Measurements from ENCODE around the gene ATG101.

ATG101 gene

DNA sequence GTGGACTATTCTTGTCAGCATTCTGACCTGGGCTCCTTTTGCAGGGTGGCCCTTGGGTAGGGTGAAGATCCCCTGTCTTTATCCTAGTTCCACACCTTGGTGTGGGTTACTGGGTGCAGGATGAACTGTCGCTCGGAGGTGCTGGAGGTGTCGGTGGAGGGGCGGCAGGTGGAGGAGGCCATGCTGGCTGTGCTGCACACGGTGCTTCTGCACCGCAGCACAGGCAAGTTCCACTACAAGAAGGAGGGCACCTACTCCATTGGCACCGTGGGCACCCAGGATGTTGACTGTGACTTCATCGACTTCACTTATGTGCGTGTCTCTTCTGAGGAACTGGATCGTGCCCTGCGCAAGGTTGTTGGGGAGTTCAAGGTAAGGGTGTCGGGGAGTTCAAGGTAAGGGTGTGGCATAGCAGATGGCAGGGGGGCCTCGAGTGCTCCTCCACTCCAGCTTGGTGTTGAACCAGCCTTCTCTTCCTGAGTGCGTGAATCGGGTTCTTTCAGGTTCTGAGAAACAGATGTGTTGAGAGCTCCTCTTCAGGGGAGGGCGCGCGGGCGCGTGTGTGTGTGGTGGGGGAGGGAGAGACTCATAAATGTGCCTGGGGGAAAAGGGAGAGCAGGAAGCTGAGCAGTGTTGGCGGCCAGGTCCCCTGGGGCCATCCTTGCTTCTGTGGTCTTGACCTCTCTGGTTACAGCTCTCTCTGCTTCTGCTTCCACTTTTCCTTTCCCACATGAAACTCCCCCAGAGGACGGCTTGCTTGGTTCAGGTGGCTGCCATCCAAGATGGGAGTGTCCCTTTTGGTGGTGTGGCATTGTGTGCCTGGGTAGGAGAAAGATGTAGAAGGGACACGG lies 4.0 kb downstream of the ATG101 start:
- H3K4me3 ChIP-seq (ENCODE audit: low read depth, low read length), result no peak overlapping the region
- peak; percentile 78 for DNase-seq (ENCODE audit: low read depth)

GRCh38 chr12:52074971-52075724 lies 5.4 kb downstream of the ATG101 start:
- no peak overlapping the region for H3K4me3 ChIP-seq (ENCODE audit: low read depth, low read length)
- DNase-seq (ENCODE audit: low read depth), result no peak

DNA sequence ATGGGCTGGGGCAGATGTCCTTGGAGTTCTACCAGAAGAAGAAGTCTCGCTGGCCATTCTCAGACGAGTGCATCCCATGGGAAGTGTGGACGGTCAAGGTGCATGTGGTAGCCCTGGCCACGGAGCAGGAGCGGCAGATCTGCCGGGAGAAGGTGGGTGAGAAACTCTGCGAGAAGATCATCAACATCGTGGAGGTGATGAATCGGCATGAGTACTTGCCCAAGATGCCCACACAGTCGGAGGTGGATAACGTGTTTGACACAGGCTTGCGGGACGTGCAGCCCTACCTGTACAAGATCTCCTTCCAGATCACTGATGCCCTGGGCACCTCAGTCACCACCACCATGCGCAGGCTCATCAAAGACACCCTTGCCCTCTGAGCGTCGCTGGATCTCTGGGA lies 7.0 kb downstream of the ATG101 start:
- H3K4me3 ChIP-seq (ENCODE audit: low read depth, low read length), result no peak overlapping the region
- DNase-seq (ENCODE audit: low read depth), result no peak

DNA sequence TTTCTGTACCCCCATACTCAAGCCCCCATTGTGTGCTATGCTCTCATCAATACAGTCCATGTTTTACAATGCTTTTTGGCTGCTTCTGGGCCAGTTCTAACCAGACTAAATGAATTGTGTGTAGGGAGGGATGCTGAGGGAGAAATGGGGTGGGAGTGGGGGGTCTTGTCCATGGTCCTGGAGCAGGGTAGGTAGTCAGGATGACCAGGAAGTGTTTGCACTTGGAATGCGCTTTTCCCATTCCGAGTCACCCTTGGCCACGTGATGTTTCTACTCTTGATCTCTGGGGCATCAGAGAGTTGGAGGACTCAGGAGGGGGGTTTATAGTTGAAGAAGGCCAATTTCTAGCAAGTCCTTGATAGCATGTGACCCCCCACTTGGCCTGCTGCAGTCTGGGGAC lies 8.5 kb downstream of the ATG101 start:
- DNase-seq (ENCODE audit: low read depth), result no peak
- H3K4me3 ChIP-seq (ENCODE audit: low read depth, low read length), result no peak overlapping the region

DNA sequence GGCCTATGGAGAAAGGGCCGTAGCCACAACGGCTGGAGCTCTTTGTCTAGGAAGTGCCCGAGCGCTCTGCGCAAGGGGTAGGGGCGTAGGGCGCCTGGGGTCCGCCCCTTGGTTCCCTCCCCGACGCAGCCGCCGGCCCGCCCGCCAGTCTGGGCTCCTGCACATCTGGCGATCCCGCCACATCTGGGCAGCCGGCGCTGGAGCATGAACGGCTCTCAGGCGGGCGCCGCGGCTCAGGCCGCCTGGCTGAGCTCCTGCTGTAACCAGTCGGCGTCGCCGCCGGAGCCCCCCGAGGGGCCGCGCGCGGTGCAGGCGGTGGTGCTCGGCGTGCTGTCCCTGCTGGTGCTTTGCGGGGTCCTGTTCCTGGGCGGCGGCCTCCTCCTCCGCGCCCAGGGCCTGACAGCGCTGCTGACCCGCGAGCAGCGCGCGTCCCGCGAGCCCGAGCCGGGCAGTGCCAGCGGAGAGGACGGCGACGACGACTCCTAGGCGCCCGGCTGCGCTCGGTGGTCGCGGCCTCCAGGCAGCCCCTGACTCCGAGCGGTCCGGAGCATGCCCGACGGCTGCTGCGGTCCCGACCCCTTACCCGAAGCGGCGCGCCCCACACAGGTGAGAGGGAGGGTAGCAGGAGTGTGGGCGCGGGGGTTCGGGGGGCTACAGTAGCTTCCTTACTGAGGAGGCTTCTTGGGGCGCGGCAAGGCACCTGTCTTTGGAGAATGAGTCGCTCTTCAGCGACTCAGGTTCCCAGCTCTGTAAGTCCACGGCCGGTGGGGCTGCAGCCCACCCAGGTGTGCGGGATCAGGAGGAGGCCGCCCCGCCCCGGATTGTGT lies 10.0 kb downstream of the ATG101 start, which contains the start of gene SMIM41:
Gene SMIM41 (plus strand): TSS at position 129 of the 827 bp plus-strand sequence. CDS start 76 bp downstream, at position 205.
- DNase-seq (ENCODE audit: low read depth), result no peak
- H3K4me3 ChIP-seq (ENCODE audit: low read depth, low read length), result no peak within 1 kb of the TSS

DNA sequence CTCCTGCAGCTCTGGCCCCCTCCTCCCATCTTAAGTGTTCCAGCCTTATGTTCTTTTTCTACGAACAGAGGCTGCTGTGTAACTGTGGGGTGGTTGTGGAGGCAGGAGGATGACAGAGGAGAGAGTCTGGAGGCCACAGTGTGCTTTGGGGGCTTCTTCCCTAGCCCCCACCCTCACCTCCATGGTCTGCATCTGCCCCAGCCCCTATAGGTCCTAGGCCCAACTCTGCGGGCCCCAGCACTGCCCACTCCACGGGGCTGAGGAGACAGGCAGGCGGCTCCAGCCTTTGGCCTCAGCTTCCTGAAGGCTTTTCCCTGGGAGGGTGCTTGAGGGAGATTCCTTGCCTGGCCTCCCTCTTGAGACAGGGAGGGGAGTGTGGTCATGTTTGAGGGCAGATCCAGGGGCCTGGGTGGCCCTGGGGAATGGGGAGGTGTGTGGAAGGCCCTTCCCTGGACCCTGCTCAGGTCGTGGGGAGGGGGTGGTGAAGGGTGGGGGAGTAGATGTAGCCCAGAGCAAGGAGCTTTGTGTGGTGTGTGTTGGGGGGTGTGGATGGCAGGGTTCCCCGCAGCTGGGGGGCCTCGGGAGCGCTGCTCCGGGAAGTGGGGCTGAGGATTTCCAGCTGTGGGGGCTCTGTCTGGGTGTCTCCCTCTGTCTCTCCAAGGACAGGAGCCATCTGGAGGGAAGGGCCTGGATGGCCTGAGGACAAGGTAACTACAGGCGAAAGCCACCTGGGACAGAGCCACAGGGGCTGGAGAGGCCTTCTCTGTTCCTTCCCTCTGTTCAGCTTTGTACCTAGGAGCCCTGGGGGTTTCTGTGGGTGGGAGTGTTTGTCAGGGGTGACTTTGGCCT lies 10.8 kb downstream of the ATG101 start:
- DNase-seq (ENCODE audit: low read depth), result no peak
- H3K4me3 ChIP-seq (ENCODE audit: low read depth, low read length), result no peak overlapping the region

DNA sequence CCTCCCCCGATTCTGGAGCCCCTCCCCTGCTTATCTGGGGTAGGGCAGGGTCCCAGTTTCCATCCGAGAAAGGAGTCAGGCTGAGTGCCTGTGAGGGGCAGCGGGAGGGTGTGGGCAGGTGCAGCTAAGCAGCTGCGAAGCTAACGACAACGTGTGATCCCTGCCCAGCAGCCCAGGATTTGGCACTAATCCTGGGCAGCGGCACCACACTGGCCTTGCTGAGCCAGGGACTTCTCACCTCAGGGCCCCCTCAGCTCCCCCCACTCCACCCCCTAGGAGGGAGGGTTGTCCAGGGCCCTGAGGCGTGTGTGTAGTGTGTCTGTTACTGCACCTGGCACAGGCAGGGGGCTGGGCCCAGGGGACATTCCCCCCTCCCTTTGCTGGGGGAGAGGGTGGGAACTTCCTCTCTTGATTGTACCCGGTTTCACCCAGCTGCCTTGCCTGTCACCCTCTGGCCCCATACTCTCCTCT lies 11.5 kb downstream of the ATG101 start:
- DNase-seq (ENCODE audit: low read depth), result no peak
- H3K4me3 ChIP-seq (ENCODE audit: low read depth, low read length), result no peak overlapping the region

DNA sequence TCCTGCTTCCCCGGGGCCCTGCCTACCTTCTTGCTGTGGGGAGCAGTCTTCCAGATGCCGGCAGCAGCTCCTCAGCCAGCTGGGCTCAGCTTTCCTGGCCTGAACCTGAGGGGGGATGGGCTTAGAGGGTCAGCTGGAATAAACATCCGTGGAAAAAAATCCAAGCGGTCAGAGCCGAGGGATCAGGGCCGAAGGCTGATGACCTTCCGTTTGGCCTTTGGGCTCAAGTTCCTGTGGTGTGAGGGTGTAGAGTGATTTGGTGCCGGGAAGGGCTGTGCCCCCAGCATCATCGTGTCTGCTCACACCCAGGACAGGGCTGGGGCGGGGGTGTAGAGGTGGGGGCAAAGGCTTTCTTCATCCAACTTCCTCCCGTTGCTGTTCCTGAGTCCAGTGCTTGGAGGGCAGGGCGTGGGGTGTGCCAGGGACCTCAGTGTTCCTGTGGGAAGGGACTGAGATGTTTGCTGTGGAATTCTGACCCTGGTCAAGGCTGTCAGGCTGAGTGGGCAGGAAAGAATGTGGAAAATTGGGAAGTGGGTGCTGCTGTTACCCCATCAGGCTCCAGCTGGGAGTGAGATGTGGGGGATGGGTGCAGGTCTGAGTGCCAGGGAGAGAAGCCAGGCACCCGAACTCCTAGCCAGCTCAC lies 12.4 kb downstream of the ATG101 start:
- DNase-seq (ENCODE audit: low read depth), result no peak
- no peak overlapping the region for H3K4me3 ChIP-seq (ENCODE audit: low read depth, low read length)

- no peak overlapping the region for H3K4me3 ChIP-seq (ENCODE audit: low read depth, low read length)
- DNase-seq (ENCODE audit: low read depth), result no peak
These were observed 12.8 kb downstream of the ATG101 start for GRCh38 chr12:52082669-52082987.

- no peak overlapping the region for H3K4me3 ChIP-seq (ENCODE audit: low read depth, low read length)
These were observed 13.3 kb downstream of the ATG101 start for GRCh38 chr12:52082988-52083637.

DNA sequence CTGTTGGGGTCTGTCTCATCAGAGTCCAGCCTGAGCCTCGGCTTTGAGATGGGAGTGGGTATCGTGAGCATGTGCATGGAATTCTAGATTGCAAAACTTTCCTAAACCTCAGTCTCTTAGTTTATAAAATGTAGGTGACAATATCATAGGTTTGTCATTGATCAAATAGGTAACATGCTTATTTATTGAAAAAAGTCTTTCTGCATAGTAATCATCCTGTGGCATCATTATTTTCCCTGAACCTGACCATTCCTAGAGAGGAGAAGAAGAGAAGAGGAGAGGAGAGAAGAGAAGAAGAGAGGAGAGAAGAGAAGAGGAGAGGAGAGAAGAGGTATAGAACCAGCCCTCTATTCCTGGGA lies 13.8 kb downstream of the ATG101 start:
- H3K4me3 ChIP-seq (ENCODE audit: low read depth, low read length), result no peak overlapping the region
- no peak for DNase-seq (ENCODE audit: low read depth)

More at GRCh38 chr12:52082988-52083637, 13.3 kb downstream of the ATG101 start:
- no peak for DNase-seq (ENCODE audit: low read depth)

GRCh38 chr12:52084491-52085231 lies 14.9 kb downstream of the ATG101 start:
- no peak overlapping the region for H3K4me3 ChIP-seq (ENCODE audit: low read depth, low read length)
- no peak for DNase-seq (ENCODE audit: low read depth)

- no peak overlapping the region for H3K4me3 ChIP-seq (ENCODE audit: low read depth, low read length)
- DNase-seq (ENCODE audit: low read depth), result no peak
These were observed 16.0 kb downstream of the ATG101 start for GRCh38 chr12:52085682-52086180.

DNA sequence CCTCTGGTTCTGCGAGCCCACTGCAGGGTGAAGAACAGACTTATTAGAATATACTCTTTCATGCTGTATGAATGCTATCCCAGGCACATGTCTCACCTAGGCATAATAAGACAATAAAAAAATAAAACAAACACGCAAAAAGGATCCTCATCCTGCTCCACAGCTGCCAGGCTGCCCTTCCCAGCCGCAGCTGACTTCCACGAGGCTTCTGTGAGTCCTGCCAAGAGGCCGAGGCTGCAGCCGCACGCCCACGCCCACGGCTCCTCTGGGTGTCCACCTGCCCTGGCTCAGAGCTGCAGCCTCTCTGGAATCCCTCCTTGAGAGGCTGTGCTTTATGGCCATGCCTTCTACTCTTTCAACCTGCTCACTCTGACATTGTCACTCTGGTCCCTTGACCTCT lies 16.6 kb downstream of the ATG101 start:
- no peak for DNase-seq (ENCODE audit: low read depth)
- no peak overlapping the region for H3K4me3 ChIP-seq (ENCODE audit: low read depth, low read length)

DNA sequence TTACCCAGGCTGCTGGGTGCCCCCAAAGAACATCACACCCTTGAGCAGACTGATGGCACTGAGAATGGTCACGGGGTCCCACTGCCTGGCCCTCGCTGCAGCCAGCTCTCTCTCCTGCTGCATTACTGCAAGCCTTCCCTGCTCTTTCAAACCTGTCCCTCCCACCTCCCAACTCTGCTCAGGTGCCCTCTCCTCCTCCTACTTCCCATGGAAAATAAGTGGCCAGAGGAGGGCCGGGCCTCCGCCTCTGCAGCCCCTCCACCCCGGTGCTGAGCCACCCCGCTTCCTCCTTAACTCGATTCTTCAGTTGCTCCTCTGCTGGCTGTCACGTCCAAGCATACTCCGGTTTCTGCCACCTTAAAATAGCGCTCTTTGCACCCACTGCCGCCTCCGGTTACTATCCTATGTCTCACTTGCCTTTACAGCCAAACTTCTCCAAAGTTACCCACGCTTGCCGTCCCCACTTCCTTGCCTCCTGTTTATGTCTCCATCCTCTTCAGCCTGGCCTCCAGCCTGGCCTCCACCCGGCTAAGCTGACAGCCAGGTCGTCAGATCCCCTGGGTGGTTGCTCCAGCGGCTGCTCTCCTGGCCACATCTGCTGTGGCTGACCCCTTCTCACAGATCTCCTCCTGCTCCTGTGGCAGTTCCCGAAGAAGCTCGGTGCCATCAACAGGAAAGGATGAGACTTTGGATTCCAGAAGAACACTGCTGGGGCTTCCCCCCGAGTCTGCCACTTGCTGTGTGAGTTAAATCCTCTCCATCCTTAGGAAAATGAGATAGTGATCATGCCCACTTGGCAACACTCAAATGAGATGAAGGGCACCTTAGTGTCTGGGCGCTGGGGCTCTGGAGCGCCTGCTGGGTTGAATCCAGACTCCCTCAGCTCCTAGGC lies 17.4 kb downstream of the ATG101 start:
- H3K4me3 ChIP-seq (ENCODE audit: low read depth, low read length), result no peak overlapping the region
- DNase-seq (ENCODE audit: low read depth), result no peak
